NB4 (cell line): ENCODE results near the gene MIS18A.
"Not testable (repeated sequence)": the region's sequence is repeated elsewhere in the genome, so short reads cannot be mapped to it uniquely, and the experiment has no call there.

ENCODE experiments used
- POLR2A ChIP-seq: IDR thresholded peaks from 2 replicates; pipeline ENCODE4 v1.6.1; 2011; ENCODE audit warnings: mild to moderate bottlenecking; ENCODE audit not compliant: insufficient read length; ENCODE audit errors: extremely low read depth
- TF ChIP-seq, protein P1 (sequence below): IDR thresholded peaks from one replicate; pipeline ENCODE4 v1.5.1; 2012; ENCODE audit warnings: low read depth, low read length

DNA sequence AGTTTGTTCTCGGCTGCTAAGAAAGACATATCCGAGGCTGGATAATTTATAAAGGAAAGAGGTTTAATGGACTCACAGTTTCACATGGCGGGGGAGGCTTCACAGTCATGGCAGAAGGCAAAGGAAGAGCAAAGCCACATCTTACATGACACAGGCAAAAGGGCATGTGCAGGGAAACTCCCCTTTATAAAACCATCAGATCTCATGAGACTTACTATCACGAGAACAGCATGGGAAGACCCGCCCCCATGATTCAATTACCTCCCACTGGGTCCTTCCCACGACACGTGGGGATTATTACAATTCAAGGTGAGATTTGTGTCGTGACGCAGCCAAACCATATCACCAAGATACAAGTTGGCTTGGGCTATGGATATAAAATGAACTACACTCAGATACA, 32.1 kb upstream of the MIS18A start:
- TF ChIP-seq, protein P1, sequence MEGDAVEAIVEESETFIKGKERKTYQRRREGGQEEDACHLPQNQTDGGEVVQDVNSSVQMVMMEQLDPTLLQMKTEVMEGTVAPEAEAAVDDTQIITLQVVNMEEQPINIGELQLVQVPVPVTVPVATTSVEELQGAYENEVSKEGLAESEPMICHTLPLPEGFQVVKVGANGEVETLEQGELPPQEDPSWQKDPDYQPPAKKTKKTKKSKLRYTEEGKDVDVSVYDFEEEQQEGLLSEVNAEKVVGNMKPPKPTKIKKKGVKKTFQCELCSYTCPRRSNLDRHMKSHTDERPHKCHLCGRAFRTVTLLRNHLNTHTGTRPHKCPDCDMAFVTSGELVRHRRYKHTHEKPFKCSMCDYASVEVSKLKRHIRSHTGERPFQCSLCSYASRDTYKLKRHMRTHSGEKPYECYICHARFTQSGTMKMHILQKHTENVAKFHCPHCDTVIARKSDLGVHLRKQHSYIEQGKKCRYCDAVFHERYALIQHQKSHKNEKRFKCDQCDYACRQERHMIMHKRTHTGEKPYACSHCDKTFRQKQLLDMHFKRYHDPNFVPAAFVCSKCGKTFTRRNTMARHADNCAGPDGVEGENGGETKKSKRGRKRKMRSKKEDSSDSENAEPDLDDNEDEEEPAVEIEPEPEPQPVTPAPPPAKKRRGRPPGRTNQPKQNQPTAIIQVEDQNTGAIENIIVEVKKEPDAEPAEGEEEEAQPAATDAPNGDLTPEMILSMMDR, result not testable (repeated sequence)
- not testable (repeated sequence) for TF ChIP-seq POLR2A
